NOMO-1 treated with dmso at 0.1 percent for 144 hours (cell line): Measurements from ENCODE around the gene TMEM229A.
"Not testable (repeated sequence)": the region's sequence is repeated elsewhere in the genome, so short reads cannot be mapped to it uniquely, and the experiment has no call there.

Source experiments
- DNase-seq: peaks from one replicate; lab custom pipeline; 2025; ENCODE audit not compliant: unreplicated experiment; lab: John Stamatoyannopoulos, UW

The TMEM229A gene

GRCh38 chr7:124032369-124033094, at the start of gene TMEM229A:
TMEM229A (minus strand) TSS chr7:124033067; CDS start chr7:124033003, 64 bp downstream.
- no peak for DNase-seq

- DNase-seq, result not testable (repeated sequence)
These were observed 49.4 kb upstream of the TMEM229A start for GRCh38 chr7:124082234-124082633.

GRCh38 chr7:124077546-124077945, 44.7 kb upstream of the TMEM229A start:
- DNase-seq, result no peak

- DNase-seq, result no peak
These were observed 44.0 kb upstream of the TMEM229A start for GRCh38 chr7:124076841-124077240.

GRCh38 chr7:124074007-124074406, 41.1 kb upstream of the TMEM229A start:
- DNase-seq, result no peak

GRCh38 chr7:124073310-124073645, 40.4 kb upstream of the TMEM229A start:
- no peak for DNase-seq

GRCh38 chr7:124072603-124073309, 39.9 kb upstream of the TMEM229A start:
- no peak for DNase-seq

GRCh38 chr7:124071843-124072242, 39.0 kb upstream of the TMEM229A start:
- DNase-seq, result no peak

- no peak for DNase-seq
These were observed 29.3 kb upstream of the TMEM229A start for GRCh38 chr7:124062171-124062570.

- no peak for DNase-seq
These were observed 27.7 kb upstream of the TMEM229A start for GRCh38 chr7:124060528-124060927.

- no peak for DNase-seq
These were observed 26.5 kb upstream of the TMEM229A start for GRCh38 chr7:124059375-124059774.

- DNase-seq, result no peak
These were observed 25.6 kb upstream of the TMEM229A start for GRCh38 chr7:124058515-124058914.

GRCh38 chr7:124057872-124058271, 25.0 kb upstream of the TMEM229A start:
- DNase-seq, result no peak

GRCh38 chr7:124056234-124056633, 23.4 kb upstream of the TMEM229A start:
- DNase-seq, result no peak

GRCh38 chr7:124051681-124052377, 19.0 kb upstream of the TMEM229A start:
- no peak for DNase-seq

- DNase-seq, result no peak
These were observed 10.0 kb upstream of the TMEM229A start for GRCh38 chr7:124042826-124043225.

GRCh38 chr7:124041439-124041838, 8.6 kb upstream of the TMEM229A start:
- DNase-seq, result no peak

GRCh38 chr7:124037902-124038301, 5.0 kb upstream of the TMEM229A start:
- not testable (repeated sequence) for DNase-seq

GRCh38 chr7:124035706-124036105, 2.8 kb upstream of the TMEM229A start:
- DNase-seq, result no peak

- no peak for DNase-seq
These were observed 1.9 kb upstream of the TMEM229A start for GRCh38 chr7:124034754-124035100.

- DNase-seq, result no peak
These were observed 1.2 kb upstream of the TMEM229A start for GRCh38 chr7:124033807-124034753.
